ENCODE measurements around the gene ACBD6. TPM values are rescaled to one million over a fixed set of nuclear protein-coding genes. Genes with fewer than 3 reads are reported as not detected.

Gene ACBD6
- total RNA-seq, 1 experiment from 2014 or later = 74.7 TPM

- Mint-ChIP-seq H3K27me3 (ENCODE audit: insufficient read depth, unreplicated experiment) (no peaks in the 10 kb centered on the region), H3K4me1 (ENCODE audit: low read depth, unreplicated experiment) (no peaks in the 10 kb centered on the region), H3K9me3 (ENCODE audit: unreplicated experiment) (no peaks in the 10 kb centered on the region), H3K4me3 (ENCODE audit: unreplicated experiment) (no peak overlapping the region), H3K36me3 (ENCODE audit: insufficient read depth, unreplicated experiment) (peaks cover 13% of the 10 kb centered on the region), H3K27ac (ENCODE audit: unreplicated experiment) (no peak overlapping the region)
- H3K9me3 ChIP-seq = no peaks in the 10 kb centered on the region
- no peaks in the 10 kb centered on the region for H3K36me3 ChIP-seq (ENCODE audit: control insufficient read depth, insufficient read depth, low read length)
- no peak overlapping the region for H3K4me3 ChIP-seq (ENCODE audit: low read depth, low read length)
- ChIA-PET CTCF (interaction anchor here (0.9 kb wide), 1 partner anchor 154 kb away, joined by 3 read pairs; no protein-coding TSS in a partner anchor), POLR2A (no interaction called here)
- intact Hi-C loops (cut with micrococcal nuclease; ENCODE audit: unreplicated experiment) = no loop called here
- BruUV-seq (replicated peaks) = no TSS peak
- no peak for TF ChIP-seq CTCF (IDR thresholded peaks at IDR 0.05; ENCODE audit: insufficient read depth in 1 of 2, low read depth in 1 of 2, low read length in 1 of 2, severe bottlenecking in 1 of 2, unreplicated experiment in 1 of 2)
- no peaks in the 10 kb centered on the region for H3K27me3 ChIP-seq (replicated peaks; ENCODE audit: control insufficient read depth, insufficient read depth, low read length)
- DNase-seq = no peak
- no peaks in the 10 kb centered on the region for H3K4me1 ChIP-seq
Observed at GRCh38 chr1:180261524-180262155, 240.7 kb downstream of the ACBD6 start.

GRCh38 chr1:180261030-180261429 lies 241.3 kb downstream of the ACBD6 start:
- Histone ChIP-seq H3K27me3 (replicated peaks; ENCODE audit: control insufficient read depth, insufficient read depth, low read length) (no peaks in the 10 kb centered on the region), H3K36me3 (ENCODE audit: control insufficient read depth, insufficient read depth, low read length) (no peaks in the 10 kb centered on the region), H3K9me3 (no peaks in the 10 kb centered on the region), H3K4me3 (ENCODE audit: low read depth, low read length) (no peak overlapping the region), H3K4me1 (no peaks in the 10 kb centered on the region)
- POLR2A ChIA-PET = no interaction called here
- Mint-ChIP-seq H3K27ac (ENCODE audit: unreplicated experiment) (no peak overlapping the region), H3K9me3 (ENCODE audit: unreplicated experiment) (no peaks in the 10 kb centered on the region), H3K36me3 (ENCODE audit: insufficient read depth, unreplicated experiment) (peaks cover 13% of the 10 kb centered on the region), H3K4me1 (ENCODE audit: low read depth, unreplicated experiment) (no peaks in the 10 kb centered on the region), H3K27me3 (ENCODE audit: insufficient read depth, unreplicated experiment) (no peaks in the 10 kb centered on the region), H3K4me3 (ENCODE audit: unreplicated experiment) (no peak overlapping the region)
- intact Hi-C loops (cut with micrococcal nuclease; ENCODE audit: unreplicated experiment) = no loop called here
- no TSS peak for BruUV-seq (replicated peaks)
- no peak for TF ChIP-seq CTCF (IDR thresholded peaks at IDR 0.05; ENCODE audit: insufficient read depth in 1 of 2, low read depth in 1 of 2, low read length in 1 of 2, severe bottlenecking in 1 of 2, unreplicated experiment in 1 of 2)
- no peak for DNase-seq
- CTCF ChIA-PET = interaction anchor here (0.9 kb wide), 1 partner anchor 155 kb away, joined by 3 read pairs; no protein-coding TSS in a partner anchor

GRCh38 chr1:180260541-180260940 lies 241.8 kb downstream of the ACBD6 start:
- TF ChIP-seq CTCF (IDR thresholded peaks at IDR 0.05; ENCODE audit: insufficient read depth in 1 of 2, low read depth in 1 of 2, low read length in 1 of 2, severe bottlenecking in 1 of 2, unreplicated experiment in 1 of 2) = no peak
- no peak for DNase-seq
- H3K36me3 Mint-ChIP-seq (ENCODE audit: insufficient read depth, unreplicated experiment) = peaks cover 12% of the 10 kb centered on the region
- no peak overlapping the region for H3K4me3 ChIP-seq (ENCODE audit: low read depth, low read length)
- H3K4me1 Mint-ChIP-seq (ENCODE audit: low read depth, unreplicated experiment) = no peaks in the 10 kb centered on the region
- H3K4me3 Mint-ChIP-seq (ENCODE audit: unreplicated experiment) = no peak overlapping the region
- no peaks in the 10 kb centered on the region for H3K9me3 ChIP-seq
- H3K9me3 Mint-ChIP-seq (ENCODE audit: unreplicated experiment) = no peaks in the 10 kb centered on the region
- no peaks in the 10 kb centered on the region for H3K4me1 ChIP-seq
- no peaks in the 10 kb centered on the region for H3K36me3 ChIP-seq (ENCODE audit: control insufficient read depth, insufficient read depth, low read length)
- BruUV-seq (replicated peaks) = no TSS peak
- H3K27me3 ChIP-seq (replicated peaks; ENCODE audit: control insufficient read depth, insufficient read depth, low read length) = no peaks in the 10 kb centered on the region
- POLR2A ChIA-PET = no interaction called here
- no peaks in the 10 kb centered on the region for H3K27me3 Mint-ChIP-seq (ENCODE audit: insufficient read depth, unreplicated experiment)
- intact Hi-C loops (cut with micrococcal nuclease; ENCODE audit: unreplicated experiment) = no loop called here
- no peak overlapping the region for H3K27ac Mint-ChIP-seq (ENCODE audit: unreplicated experiment)
- CTCF ChIA-PET = no interaction called here

Data from Caco-2 (cell line).